CD4-positive, alpha-beta T cell treated with Interferon gamma for 1 hour (primary cell): Measurements from ENCODE around the gene THBD.

ENCODE experiments used
- DNase-seq: peaks from one replicate; pipeline ENCODE4 v3.0.0-alpha.2; 2020

The THBD gene

DNA sequence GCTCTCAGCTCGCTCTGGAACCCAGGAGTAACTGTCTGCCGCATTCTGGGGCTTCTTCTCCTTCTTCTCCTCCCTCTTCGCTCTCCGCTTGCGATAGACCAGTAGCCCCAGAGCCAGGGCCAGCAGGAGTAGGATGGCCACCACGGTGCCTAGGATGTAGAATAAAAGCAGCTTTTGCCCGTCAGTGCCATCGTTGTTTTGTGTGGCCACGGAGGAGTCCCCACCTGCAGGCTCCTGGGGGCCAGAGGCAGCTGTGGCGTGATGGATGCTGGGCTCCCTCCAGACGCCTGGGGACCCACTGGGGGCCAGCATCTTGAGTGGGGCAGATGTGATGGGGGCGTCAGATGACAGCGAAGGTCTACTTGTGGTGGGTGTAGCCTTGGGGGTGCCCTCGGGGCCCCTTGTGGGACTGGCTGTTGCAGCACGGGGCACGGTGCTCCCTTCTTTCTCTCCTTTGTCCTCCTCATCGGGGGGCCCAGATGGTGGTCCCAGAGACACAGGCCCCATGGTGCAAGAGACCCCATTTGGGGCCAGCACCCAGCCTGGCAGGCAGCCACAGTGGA, 34.9 kb upstream of the THBD start:
- DNase-seq: no peak

DNA sequence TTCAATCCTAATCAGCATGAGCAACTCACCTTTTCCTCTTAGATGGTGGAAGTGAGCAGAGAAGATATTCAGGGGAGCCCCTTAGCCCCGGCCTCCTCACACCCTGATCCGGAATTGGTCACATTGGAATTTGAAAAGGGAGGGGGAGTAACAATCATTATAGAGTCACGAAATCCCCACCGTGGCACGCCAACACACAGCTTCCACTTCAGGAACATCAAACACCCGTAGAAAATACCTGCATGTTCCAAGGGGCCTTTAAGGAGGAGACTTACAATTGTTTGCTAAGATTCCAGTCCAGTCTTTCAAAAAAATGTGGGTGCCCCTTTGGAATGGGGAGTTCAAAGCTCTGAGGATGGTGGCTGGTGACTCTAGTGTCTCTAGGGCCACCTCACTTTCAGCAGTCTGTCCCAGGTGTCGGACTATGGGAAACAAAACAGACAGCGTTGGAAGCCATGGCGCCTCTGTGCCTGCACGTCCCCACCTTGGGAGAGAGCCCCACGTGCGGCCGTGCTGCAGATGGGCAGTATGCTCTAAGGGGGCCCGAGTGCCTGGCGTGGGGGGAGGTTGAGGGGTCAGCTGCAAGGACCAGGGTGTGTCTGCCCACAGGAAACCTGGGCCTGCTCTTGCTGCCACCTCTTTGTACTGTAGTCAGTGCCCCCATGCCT, 34.2 kb upstream of the THBD start:
- DNase-seq: no peak

DNA sequence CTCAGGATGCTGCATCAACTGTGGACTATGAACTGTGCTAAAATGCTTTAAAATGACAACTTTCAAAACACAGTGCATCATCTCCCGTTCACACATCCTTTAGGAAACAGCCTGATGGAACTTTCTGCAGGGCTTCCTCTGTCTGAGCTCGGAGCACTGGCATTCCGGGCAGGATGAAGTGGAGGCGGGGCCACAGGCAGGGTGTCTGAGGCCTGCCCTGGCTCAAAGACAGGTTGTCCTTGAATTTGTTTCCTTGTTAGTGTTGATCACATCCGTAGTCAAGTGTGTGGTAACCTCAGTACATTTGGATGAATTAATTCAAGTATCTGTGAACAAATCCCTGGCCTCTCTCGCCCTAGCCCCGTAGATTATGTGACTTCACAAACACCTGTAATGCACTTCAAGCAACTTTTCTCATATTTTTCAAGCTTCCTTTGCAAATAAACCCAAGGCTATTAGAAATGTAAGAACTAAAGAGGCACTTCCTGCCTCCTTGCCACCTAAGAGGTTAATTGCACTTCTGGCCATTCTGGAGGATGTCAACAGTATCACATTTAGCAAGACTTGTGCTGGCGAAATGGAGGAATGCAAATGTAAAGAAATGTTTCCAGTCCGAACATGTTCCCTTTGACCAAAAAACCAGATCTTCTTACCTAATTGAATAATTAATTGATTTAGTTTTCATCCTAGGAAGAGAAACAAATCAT, 33.5 kb upstream of the THBD start:
- no peak for DNase-seq

DNA sequence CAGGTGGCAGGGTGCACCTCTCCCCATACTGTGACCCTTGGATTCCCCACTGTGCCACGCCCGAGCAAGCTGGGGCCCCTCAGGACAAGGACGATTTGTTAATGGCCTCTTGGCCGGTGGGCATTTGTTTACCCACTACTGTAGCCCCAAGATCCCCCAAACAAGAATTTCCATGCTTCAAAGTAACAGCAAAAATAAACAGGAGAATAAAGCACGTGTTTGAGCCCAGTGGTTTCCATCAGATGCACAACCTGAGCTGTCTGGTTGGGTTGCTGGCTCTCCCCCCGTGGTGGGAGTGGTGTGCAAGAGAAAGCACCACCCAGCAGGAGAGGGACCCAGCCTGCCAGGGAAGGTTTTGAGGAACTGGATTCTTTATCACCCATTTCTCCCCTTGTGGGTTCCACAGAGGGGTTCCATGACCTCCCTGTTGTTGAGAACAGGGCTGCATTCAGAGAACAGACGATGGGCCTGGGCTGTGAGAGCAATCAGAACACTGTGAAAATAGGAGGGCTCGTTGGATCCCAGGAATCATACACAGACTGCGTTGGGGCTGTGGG, 31.9 kb upstream of the THBD start:
- DNase-seq: no peak

DNA sequence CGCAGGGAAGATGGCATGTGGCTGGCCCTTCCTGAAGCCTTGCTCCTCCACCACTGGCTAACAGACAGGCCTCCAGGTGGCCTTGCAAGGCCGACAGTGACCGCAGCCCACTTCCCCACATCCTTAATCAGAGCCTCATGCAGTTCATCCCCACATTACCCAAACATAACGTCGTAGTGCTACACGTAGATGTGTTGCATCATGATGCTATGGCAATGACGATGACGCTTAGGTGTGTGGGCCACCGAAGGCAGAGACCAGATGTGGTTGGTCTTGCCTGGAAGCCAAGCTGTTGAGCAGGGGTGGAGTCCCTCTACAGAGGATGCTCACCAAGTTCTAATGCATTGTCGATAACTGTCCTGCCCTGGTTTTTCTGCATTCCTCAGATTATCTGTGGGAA, 31.0 kb upstream of the THBD start:
- no peak for DNase-seq

DNA sequence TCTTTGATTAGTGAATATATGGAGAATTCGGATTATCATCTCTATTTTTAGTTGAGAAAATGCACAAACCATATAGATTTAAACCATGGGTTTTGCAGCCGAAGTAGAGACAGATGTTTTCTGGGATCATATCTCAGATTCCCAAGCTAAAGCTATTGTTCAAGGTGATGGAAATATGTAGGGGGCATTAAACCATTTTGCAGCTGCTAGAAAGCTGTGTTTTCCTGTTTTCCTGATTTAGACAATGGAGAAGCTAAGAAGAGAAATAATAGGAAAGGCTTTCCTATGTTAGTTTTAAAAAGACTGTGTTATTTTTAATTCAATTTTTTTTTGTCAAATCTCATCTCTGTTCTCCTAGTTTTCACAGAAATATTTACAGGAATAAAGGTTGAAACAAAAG, 30.5 kb upstream of the THBD start:
- DNase-seq: no peak

DNA sequence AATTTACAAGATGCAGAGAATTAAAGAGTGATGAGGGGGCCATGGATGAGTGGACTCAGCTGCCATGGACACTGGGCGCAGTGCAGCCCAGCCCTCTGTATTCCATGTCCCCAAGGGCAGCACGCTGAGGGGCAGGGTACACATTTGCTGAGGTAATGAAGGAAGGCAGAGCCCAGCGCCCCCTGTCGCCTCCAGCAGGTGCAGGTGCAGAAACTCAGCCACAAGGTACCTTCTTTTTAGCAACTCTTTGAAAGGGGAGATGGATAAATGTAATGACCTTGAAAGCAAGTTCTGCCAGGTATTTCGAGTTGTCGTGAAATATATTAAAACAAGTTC, 29.5 kb upstream of the THBD start:
- no peak for DNase-seq

DNA sequence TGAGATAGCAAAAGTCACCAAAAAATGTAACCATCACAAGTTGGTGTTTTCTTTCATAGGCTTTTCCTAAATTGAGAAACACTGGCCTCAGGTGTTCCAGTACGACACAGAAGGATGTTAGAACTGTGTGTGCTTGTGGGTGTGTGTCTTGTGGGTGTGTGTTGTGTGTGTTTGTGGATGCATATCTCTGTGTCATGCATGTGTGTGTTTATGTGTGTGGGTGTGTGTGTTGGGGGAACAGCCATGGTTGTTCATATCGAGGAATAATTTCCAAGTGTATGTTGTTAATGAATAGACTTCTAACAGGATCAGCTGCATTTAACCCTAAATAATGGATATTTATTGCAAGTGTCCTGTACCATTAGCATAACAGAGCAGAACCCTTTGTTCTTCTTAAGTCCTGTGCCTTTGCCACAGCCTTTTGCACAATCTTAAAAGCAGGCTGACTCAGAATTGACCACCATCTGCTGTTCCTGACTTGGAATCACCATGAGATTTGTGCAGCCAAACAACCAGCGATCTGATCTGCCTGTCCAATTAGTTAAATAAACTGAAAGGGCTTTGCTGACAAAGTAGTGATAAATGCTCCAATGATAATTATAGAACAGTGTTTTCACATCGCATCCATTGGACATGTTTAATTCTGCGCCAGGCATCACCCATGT, 29.0 kb upstream of the THBD start:
- DNase-seq: no peak

DNA sequence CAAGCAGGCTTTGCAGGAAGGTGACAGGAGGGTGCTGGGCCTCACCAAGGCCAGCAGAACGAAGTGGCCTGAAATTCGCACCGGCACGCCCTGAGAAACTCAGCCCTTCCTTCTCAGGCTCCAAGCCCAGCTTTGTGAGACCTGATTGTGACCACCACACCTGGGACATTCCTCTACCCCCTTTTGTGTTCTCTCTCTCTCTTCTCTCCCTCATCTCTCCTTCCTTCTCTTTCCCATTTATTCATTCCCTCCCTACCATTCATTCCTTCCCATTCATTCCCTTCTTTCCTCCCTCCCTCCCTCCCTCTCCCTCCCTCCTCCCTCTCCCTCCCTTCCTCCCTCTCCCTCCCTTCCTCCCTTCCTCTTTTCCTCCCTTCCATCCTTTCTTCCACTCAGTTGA, 27.8 kb upstream of the THBD start:
- DNase-seq: no peak

DNA sequence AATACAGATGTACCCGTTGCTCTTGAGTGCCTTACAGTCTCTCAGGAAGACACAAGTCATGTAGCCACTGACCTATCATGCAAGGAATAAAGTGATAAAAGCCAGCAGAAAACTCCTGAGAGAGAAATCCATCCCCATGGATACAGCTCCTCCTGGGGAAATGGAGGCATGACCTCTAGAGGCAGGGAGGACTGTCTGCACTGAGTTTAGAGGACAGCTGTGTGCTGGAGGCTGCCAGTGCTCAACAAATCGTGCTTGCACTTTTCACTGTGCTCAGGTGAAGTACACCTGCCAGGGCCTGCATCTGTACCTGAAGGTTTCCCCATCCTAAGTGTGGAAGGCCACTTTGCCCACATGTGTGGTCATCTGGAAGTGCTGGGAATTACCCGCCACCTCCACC, 24.6 kb upstream of the THBD start:
- no peak for DNase-seq

DNA sequence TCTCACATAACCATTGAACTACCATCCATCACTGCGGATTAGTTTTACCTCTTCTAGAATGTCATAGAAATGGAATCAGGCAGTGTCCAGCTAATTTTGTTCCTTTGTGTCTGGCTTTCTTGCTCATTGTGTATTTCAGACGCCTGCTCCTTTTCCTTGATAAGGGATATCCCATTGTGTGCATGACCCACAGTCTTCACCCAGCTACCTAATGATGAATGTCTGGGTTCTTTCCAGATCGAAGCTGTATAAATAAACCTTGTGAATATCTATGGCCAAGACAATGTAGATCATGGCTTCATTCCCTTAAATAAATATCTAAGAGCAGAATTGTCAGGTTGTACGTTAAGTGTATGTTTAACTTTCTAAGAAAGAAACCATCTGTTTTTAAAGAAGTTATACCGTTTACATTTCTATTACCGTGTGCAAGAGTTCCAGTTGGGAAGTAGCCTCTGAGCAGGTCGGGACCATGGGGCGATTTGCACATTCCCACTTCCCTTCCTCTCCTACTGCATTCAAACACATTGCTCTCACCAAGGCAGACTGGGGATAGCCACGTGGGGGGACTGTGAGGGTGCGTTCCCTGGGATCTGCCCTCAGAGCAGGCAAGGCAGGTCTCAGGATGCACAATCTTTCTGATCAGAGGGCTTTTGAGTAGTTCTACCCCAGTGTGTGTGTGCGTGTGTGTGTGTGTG, 23.6 kb upstream of the THBD start:
- DNase-seq: no peak

DNA sequence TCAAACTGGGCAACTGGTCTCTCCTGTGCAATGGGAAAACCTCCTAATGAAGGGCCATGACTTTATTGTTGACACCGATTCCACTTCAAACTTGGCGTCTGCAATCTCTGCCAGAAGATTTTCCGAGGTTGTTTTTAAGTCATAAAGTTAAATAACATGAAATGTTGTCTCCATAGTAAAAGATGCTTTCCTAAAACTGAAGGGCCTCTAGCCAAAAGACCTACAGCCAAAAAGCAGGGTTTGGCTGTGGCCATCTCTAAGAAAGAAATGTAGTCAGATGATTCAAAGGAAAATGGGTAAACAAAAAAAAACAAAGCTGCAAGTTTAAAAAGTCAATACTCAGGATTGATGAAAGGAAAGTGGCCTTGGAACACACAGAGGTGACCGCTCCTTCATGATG, 22.5 kb upstream of the THBD start:
- no peak for DNase-seq

DNA sequence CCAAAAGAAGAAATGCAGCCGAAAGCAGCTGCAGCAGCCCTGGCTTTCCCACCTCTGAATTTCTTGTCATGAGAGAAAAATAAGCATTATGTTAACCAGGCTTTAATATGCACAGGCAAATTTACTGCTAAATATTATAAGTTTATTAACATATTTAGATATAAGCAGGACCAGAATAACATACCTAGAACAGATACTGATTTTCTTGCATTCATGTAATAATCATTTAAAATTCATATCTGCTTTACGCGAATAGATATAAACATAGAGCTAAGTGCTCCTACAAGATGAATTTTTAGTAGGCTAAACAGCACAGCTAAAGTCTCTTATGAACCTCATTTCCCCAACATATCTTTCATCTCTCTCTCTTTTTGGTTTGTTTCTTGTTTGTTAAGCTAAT, 21.9 kb upstream of the THBD start:
- no peak for DNase-seq

DNA sequence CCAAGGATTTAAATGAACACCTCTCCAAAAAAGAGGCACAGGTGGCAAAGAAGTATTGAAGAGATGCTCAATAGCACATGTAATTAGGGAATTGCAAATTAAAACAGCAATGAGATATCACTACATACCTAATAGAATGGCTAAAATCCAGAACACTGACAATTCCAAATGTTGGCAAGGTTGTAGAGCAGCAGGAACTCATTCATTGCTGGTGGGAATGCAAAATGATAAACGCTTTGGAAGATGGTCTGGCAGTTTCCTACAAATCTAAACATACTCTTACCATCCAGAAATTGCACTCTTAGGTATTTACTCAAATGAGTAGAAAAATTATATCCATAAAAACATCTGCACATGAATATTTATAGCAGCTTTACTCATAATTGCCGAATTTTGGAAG, 19.6 kb upstream of the THBD start:
- DNase-seq: no peak

DNA sequence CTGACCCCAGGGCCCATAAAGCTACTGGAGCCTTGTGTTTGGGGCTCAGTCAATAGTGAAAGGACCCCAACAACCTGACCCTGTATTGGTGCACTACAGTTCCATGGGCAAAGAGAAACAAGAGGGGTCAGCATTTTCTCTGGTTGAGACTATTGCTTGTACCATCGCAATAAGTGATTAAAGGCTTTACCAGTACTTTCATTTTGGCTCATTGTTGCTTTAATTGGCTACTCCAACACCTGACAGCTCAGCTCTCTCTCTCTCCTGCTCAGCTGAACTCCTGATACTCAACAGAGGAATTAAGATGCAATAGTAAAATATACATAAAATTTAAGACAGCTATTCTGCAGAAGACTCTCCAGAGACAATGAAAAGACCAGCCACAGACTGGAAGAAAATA, 18.8 kb upstream of the THBD start:
- DNase-seq: no peak

DNA sequence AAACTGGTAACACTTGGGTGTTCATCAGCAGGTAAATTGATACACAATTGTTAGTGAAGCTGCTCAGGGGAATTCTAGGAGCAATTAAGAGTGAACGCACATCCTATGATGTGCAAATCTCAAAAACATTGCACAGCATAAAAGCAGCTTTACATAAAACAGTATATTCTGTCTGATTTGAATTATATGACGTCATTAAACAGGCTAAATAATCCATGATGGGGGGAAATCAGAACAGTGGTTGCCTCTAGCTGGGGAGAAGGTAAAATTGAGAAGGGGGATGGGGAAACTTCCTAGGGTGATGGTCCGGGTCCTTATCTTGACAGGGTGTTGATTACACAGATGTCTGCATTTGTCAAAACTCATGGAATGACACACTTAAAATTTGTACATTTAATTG, 17.3 kb upstream of the THBD start:
- no peak for DNase-seq

DNA sequence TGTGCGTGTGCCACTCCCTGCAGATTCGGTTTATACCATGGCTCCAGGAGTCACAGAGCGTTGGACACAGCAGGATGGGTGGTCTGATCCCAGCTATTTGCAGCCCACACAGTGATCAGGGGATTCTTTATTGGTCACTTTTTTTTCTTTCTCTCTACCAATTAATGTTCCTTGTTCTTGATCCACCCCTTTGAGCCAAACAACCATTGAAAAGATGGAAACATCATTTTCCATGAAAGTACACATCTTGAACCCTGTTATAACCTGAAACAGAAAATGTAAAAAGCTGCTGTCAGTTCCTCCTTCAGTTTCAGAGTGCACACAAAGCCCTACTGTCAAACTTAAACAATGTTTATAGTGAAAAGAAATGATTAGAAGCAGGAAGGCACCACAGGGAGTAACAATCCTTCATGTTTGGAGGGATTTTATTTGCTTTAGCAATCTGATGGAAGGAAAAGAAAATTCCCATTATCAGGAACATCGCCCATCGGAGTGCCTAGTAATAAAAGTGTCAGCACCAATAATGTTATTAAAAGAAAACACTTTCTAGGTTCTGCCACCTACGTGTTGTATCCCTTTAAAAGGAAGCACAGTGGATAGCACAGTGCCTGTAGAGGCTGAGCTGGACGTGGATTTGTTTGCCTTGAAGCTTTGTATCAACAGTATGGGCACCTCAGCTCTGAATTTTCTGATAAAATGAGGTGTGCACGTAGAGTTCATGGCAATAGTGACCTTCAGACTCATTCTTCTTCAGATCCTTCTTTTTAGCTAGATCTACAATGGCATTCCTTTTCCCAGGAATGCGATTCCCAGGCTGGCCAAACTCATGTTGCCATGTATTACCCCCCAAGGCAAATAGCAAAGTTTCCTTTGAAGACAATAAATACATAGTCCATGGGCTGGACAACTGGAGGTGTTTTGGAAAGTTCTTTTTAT, 16.1 kb upstream of the THBD start:
- no peak for DNase-seq

DNA sequence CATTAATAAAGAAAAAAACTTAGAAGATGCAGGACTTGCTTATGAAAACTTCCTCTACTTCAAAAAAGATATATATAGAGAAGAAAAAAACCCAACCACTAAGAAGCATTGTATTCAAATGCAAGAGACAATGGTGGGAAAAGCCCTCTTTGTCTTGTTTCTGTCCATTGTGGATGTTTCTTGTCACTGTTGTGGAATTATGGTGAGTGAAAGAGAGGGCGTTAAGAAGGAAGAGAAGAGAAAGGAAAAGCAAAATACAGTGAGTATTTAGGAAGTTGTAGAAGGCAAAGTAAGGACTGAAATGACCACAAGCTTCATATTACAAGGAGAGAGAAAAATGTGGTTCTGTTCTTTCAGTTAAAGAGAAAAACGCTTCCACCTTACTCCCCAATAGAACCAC, 14.1 kb upstream of the THBD start:
- no peak for DNase-seq

DNA sequence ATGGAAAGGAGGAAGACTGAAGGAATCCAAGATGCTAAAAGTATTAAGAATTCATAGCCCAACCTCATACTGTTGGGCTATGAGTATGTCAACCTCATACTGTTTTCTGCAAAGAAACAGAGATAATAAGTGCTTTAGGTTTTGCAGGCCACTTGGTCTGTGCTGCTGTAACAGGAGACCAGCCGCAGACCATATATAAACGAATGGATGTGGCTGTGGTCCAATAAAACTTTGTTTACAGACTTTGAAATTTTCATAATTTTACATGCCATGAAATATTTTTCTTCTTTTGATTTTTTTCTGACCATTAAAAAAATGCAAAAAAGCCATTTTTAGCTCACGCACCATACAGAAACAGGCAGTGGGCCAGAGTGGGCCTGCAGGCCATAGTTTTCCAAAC, 13.7 kb upstream of the THBD start:
- no peak for DNase-seq

DNA sequence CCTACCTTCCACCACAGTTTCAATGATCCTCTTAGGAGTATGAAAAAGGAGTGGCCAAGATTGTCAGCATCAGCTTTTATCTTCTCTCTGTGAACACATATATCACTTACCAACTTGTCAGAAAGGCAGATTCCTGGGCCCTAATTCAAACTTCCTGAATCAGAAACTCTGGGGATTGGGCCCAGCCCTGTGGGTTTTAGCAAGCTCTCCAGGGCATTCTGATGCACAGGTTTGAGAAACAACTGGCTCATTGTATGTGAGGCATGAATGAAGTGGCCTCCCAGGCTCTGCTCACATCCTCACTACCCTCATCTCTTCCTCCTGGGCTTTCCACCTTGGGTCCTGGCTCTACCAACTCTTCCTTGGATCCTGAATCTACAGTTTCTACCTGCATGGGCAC, 13.2 kb upstream of the THBD start:
- DNase-seq: no peak

DNA sequence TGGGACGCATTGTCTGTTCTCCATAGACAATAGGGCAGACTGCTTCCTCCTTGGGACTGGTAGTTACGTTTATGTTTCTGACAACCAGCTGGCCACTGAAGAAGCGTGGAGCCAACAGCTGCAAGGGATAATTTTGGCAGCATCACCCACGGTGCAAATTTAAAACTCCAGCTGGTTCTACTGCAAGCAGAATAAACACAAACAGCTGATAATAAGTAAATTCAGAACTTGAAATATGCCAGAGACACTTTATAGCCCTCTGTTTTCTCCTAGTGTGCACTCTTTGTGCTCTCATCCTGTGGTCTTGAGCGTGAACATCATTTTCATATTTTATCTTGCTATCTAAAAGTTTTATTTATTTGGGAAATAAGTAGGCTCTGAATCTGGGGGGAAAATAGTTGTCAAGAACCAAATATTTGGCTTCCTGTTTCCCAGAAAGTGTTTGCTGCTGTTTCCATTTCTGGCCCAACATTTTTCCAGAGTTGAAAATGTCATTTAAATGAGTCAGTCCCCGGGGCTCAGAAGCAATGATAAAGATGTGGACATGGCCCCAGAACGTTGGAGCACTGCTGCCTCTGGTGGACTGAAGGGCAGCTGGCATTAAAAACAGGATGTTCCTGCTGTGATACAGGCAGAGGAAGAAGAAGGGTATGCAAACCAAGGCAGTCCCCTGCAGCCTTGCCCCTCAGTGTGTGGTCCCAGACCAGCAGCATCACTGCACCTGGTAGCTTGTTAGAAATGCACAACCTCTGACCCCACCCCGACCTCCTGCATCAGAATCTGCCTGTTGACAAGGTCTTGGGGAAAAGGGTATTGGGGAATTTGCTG, 12.5 kb upstream of the THBD start:
- DNase-seq: no peak
